ENCODE results near the gene ARPIN.

DNA sequence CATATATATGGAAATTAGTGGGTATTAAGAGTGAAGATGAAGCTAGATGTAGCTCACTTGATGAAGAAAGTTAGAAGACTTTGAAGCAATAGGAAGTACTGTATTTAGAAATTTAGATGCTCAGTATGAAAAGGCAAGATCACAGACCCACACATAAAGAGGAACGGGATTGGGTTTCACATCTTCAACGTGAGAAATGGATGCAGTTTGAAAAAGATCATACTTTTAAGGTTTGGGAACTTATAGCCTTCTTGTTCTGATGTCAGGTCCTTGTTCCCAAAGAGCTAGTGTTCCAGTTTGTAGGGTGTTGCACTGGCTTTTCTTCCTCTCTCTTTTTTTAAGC, 35.7 kb downstream of the ARPIN start:
- TF ChIP-seq, protein P1, sequence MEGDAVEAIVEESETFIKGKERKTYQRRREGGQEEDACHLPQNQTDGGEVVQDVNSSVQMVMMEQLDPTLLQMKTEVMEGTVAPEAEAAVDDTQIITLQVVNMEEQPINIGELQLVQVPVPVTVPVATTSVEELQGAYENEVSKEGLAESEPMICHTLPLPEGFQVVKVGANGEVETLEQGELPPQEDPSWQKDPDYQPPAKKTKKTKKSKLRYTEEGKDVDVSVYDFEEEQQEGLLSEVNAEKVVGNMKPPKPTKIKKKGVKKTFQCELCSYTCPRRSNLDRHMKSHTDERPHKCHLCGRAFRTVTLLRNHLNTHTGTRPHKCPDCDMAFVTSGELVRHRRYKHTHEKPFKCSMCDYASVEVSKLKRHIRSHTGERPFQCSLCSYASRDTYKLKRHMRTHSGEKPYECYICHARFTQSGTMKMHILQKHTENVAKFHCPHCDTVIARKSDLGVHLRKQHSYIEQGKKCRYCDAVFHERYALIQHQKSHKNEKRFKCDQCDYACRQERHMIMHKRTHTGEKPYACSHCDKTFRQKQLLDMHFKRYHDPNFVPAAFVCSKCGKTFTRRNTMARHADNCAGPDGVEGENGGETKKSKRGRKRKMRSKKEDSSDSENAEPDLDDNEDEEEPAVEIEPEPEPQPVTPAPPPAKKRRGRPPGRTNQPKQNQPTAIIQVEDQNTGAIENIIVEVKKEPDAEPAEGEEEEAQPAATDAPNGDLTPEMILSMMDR (IDR thresholded peaks at IDR 0.05): no peak
- TF ChIP-seq POLR2A (IDR thresholded peaks at IDR 0.05): no peak

All from right lobe of liver (tissue), 4 donors.